Measurements from ENCODE around the gene MAPKAPK3.
A peak's percentile ranks its signal among the peaks of the same experiment; 100 is the strongest.

MAPKAPK3 gene

GRCh38 chr3:50587806-50588758 is 28.9 kb upstream of the MAPKAPK3 start:
- peak; percentile 89 to 94 for DNase-seq

GRCh38 chr3:50588759-50589433 is 28.1 kb upstream of the MAPKAPK3 start:
- DNase-seq: no peak

- DNase-seq: peak in 1 of 2 experiments; percentile 63
Observed at GRCh38 chr3:50591196-50591741, 25.7 kb upstream of the MAPKAPK3 start.

- DNase-seq: peak; percentile 39 to 48
Observed at GRCh38 chr3:50592568-50592967, 24.4 kb upstream of the MAPKAPK3 start.

- DNase-seq: peak; percentile 31 to 40
Observed at GRCh38 chr3:50594253-50594785, 22.6 kb upstream of the MAPKAPK3 start.

GRCh38 chr3:50599115-50599715 is 17.7 kb upstream of the MAPKAPK3 start:
- peak in 1 of 2 experiments; percentile 24 for DNase-seq

GRCh38 chr3:50599716-50600118 is 17.2 kb upstream of the MAPKAPK3 start:
- peak; percentile 26 for DNase-seq

- peak; percentile 51 to 62 for DNase-seq
Observed at GRCh38 chr3:50600141-50600753, 16.7 kb upstream of the MAPKAPK3 start.

- peak; percentile 94 to 96 for DNase-seq
Observed at GRCh38 chr3:50600841-50601591, 15.9 kb upstream of the MAPKAPK3 start.

- no peak for DNase-seq
Observed at GRCh38 chr3:50602595-50603191, 14.3 kb upstream of the MAPKAPK3 start.

- peak; percentile 43 to 55 for DNase-seq
Observed at GRCh38 chr3:50603261-50604109, 13.5 kb upstream of the MAPKAPK3 start.

GRCh38 chr3:50604110-50604621 is 12.8 kb upstream of the MAPKAPK3 start:
- peak; percentile 42 to 53 for DNase-seq

GRCh38 chr3:50604628-50605588 is 12.0 kb upstream of the MAPKAPK3 start:
- DNase-seq: peak; percentile 40 to 53

- peak; percentile 42 to 55 for DNase-seq
Observed at GRCh38 chr3:50605901-50606326, 11.0 kb upstream of the MAPKAPK3 start.

GRCh38 chr3:50606596-50606995 is 10.4 kb upstream of the MAPKAPK3 start:
- DNase-seq: peak; percentile 37 to 48

- peak; percentile 61 to 71 for DNase-seq
Observed at GRCh38 chr3:50607271-50608091, 9.5 kb upstream of the MAPKAPK3 start.

- DNase-seq: peak; percentile 38 to 52
Observed at GRCh38 chr3:50608278-50608677, 8.7 kb upstream of the MAPKAPK3 start.
